Peyer's patch (tissue), 4 donors: ENCODE results near the gene HTR4. TPM values are rescaled to one million over a fixed set of nuclear protein-coding genes. Genes with fewer than 3 reads are reported as not detected.

Source experiments
- DNase-seq, 3 donors: peaks; one replicate each; pipeline ENCODE4 v3.0.0-alpha.2; 2017 to 2019
- H3K27ac ChIP-seq, 4 donors: fragments of 200-600 bp; sonication (generic); one replicate each; pipeline ENCODE4 v1.5.1; 2016 to 2019
- H3K27me3 ChIP-seq, 2 donors: fragments of 200-600 bp; sonication (generic); one replicate each; pipeline ENCODE4 v1.5.1; 2019
- H3K36me3 ChIP-seq, 3 donors: fragments of 200-600 bp; sonication (generic); one replicate each; pipeline ENCODE4 v1.5.1; 2016 to 2019
- H3K4me1 ChIP-seq, 4 donors: fragments of 200-600 bp; sonication (generic); one replicate each; pipeline ENCODE4 v1.5.1; 2016 to 2019
- H3K4me3 ChIP-seq, 4 donors: fragments of 200-600 bp; sonication (generic); 1 replicate in 3 of 4; 2 replicates in 1 of 4; pipeline ENCODE4 v1.5.1; 2016 to 2019; ENCODE audit warnings: mild to moderate bottlenecking in 1 of 4
- H3K9me3 ChIP-seq, 4 donors: fragments of 200-600 bp; sonication (generic); one replicate each; pipeline ENCODE4 v1.5.1; 2016 to 2019; ENCODE audit warnings: mild to moderate bottlenecking in 1 of 4
- POLR2A ChIP-seq, 2 donors: fragments of 450-650 bp; IDR thresholded peaks; one replicate each; pipeline ENCODE4 v1.5.1; 2017; ENCODE audit warnings: antibody characterized with exemption in 2 of 2, mild to moderate bottlenecking in 2 of 2, moderate library complexity in 2 of 2
- total RNA-seq, 4 donors: library from RNA; depleted of rRNA; stranded (reverse); fragments of >200 nt; gene quantifications; one replicate each; pipeline ENCODE4 v1.1.0, GENCODE V29; 2016
- TF ChIP-seq, protein P1 (sequence below), 6 experiments: fragments of 450-650 bp in 4 of 6; fragments of 200-600 bp in 2 of 6; sonication (generic) in 1 of 6; IDR thresholded peaks; one replicate each; pipeline ENCODE4 v1.5.1; 2017 to 2019; ENCODE audit warnings: antibody characterized with exemption in 6 of 6, mild to moderate bottlenecking in 3 of 6, moderate library complexity in 1 of 6

Gene HTR4, protein sequence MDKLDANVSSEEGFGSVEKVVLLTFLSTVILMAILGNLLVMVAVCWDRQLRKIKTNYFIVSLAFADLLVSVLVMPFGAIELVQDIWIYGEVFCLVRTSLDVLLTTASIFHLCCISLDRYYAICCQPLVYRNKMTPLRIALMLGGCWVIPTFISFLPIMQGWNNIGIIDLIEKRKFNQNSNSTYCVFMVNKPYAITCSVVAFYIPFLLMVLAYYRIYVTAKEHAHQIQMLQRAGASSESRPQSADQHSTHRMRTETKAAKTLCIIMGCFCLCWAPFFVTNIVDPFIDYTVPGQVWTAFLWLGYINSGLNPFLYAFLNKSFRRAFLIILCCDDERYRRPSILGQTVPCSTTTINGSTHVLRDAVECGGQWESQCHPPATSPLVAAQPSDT
- 10 to 100 TPM; 21.5 to 46.6 (median 44.1) TPM for total RNA-seq

DNA sequence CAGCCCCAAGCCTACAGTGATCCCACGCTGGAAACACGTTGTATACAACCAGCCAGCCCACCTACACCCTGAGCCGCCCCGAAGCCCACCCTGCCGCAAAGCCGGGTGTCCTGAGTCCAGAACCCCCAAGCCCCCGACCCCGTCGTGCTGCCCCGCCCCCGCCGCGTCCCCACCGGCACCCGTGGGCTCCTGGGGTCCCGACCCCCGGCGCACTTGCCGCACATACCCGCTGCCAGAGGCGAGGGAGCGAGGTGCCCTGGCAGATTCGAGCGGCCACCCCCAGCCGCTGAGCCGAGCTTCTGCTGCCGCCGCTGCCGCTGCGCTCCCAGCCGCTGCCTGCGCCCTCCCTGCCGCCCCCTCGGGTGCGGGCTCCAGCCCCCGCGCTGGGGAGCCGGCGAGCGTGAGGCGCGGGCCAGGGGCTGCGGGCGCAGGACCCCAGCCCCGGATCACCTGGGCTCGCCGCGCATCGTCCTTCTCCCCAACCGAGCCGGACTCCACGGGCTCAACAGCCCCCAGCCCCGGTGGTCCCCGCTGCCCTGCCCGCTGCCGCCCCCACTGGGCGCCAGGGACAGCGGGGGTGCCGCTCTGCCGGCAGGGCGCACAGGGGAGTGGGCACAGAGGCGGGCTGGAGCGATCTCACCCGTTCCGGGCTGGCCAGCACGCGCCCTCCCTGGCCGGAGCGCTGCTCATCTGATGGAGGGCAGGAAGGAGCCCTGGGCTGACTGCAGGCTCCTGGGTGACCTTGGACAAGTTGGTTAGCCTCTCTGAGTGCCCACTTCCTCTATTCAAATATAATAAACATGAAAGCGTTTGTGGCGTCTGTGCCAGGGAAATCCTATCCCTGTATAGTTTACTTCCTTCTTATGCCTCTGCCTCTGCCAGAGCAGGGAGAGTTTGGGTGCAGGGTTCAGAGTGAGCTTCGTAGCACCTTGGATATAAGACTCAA, at the start of gene HTR4:
HTR4 (minus strand) TSS at position 692 of the 946 bp plus-strand sequence. CDS start 17,513 bp downstream, outside the sequence.
- TF ChIP-seq, protein P1, sequence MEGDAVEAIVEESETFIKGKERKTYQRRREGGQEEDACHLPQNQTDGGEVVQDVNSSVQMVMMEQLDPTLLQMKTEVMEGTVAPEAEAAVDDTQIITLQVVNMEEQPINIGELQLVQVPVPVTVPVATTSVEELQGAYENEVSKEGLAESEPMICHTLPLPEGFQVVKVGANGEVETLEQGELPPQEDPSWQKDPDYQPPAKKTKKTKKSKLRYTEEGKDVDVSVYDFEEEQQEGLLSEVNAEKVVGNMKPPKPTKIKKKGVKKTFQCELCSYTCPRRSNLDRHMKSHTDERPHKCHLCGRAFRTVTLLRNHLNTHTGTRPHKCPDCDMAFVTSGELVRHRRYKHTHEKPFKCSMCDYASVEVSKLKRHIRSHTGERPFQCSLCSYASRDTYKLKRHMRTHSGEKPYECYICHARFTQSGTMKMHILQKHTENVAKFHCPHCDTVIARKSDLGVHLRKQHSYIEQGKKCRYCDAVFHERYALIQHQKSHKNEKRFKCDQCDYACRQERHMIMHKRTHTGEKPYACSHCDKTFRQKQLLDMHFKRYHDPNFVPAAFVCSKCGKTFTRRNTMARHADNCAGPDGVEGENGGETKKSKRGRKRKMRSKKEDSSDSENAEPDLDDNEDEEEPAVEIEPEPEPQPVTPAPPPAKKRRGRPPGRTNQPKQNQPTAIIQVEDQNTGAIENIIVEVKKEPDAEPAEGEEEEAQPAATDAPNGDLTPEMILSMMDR (IDR thresholded peaks at IDR 0.05), result no peak
- peak; percentile 35 to 41 for TF ChIP-seq POLR2A (IDR thresholded peaks at IDR 0.05)
- H3K4me1 ChIP-seq, result peaks cover 0 to 3% (median 0%) of the 10 kb centered on the region in 4 donors
- H3K9me3 ChIP-seq, result no peaks in the 10 kb centered on the region
- DNase-seq, result peak in 2 of 3 donors; percentile 61 to 62
- no peaks in the 10 kb centered on the region for H3K27me3 ChIP-seq
- H3K27ac ChIP-seq, result peak within 1 kb of the TSS in 3 of 4 donors; percentile 55 to 78 (median 72)
- H3K36me3 ChIP-seq, result no peaks in the 10 kb centered on the region
- peak within 1 kb of the TSS in 3 of 4 donors; percentile 41 to 79 (median 76) for H3K4me3 ChIP-seq

DNA sequence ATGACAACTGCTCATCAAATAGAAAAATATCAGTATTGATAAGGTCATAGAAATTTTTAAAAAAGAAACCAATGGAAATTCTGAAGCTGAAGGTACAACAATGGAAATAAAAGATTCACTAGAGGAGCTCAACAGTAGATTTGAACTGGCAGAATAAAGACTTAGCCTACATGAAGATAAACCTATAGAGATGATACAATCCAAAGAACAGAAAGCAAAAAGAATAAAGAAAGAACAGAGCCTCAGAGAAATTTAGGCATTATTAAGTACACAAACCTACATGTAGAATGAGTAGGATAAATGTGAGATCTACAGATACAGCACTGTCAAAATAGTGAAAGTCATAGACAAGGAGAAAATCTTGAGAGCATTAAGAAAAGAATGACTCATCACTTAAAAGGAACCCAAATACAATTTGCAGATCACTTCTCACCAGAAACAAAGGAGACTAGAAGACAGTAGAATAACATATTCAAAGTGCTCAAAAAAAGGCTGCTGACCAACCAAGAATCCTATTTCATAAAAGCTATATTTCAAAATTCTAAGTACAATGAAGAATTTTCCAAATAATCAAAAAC, 47.8 kb upstream of the HTR4 start:
- no peak for TF ChIP-seq POLR2A (IDR thresholded peaks at IDR 0.05)
- TF ChIP-seq, protein P1 (IDR thresholded peaks at IDR 0.05), result no peak
- Histone ChIP-seq H3K4me1 (no peaks in the 10 kb centered on the region), H3K4me3 (no peak overlapping the region), H3K9me3 (no peaks in the 10 kb centered on the region), H3K27me3 (no peaks in the 10 kb centered on the region), H3K36me3 (no peaks in the 10 kb centered on the region), H3K27ac (no peak overlapping the region)
- DNase-seq, result no peak

DNA sequence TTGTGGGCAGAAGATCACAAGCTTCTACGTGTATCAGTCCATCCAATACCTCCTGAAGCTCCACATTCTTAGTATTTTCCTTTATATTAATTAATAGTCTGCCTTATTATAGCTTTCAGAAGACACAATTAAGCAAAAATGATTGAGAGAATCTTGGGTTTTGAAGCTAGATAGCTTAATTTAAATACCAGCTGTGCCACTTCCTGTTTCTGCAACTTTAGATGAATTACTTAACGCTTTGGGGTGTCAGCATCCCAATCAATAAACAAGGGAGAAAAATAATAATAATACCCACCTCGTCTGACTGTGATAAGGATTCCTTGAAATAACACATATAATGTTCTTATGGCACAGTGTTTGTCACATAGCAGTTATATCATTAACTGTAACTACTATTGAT, 44.7 kb upstream of the HTR4 start:
- H3K27ac ChIP-seq, result no peak overlapping the region
- no peaks in the 10 kb centered on the region for H3K27me3 ChIP-seq
- TF ChIP-seq, protein P1 (IDR thresholded peaks at IDR 0.05), result no peak
- TF ChIP-seq POLR2A (IDR thresholded peaks at IDR 0.05), result no peak
- no peaks in the 10 kb centered on the region for H3K9me3 ChIP-seq
- no peak overlapping the region for H3K4me3 ChIP-seq
- no peaks in the 10 kb centered on the region for H3K36me3 ChIP-seq
- no peaks in the 10 kb centered on the region for H3K4me1 ChIP-seq
- no peak for DNase-seq

DNA sequence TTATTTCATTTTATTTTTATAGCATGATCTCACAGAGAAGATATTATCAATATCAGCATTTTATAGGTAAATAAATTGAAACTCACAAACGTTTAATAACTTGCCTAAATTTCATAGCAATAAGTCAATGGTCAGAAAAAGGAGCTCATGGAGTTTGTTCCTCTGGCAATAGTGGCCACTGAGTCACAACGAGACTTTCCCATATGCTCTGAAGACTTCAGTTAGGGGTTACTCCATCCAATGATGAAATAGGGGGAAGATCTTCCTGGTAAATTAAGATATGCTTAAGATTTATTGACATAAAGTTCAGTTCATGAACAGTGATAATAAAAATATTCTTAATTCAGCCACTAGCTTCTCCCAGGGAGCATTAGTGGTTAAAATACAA, 43.5 kb upstream of the HTR4 start:
- Histone ChIP-seq H3K4me1 (no peaks in the 10 kb centered on the region), H3K27ac (no peak overlapping the region), H3K27me3 (no peaks in the 10 kb centered on the region), H3K36me3 (no peaks in the 10 kb centered on the region), H3K9me3 (no peaks in the 10 kb centered on the region), H3K4me3 (no peak overlapping the region)
- TF ChIP-seq, protein P1 (IDR thresholded peaks at IDR 0.05), result no peak
- TF ChIP-seq POLR2A (IDR thresholded peaks at IDR 0.05), result no peak
- no peak for DNase-seq

DNA sequence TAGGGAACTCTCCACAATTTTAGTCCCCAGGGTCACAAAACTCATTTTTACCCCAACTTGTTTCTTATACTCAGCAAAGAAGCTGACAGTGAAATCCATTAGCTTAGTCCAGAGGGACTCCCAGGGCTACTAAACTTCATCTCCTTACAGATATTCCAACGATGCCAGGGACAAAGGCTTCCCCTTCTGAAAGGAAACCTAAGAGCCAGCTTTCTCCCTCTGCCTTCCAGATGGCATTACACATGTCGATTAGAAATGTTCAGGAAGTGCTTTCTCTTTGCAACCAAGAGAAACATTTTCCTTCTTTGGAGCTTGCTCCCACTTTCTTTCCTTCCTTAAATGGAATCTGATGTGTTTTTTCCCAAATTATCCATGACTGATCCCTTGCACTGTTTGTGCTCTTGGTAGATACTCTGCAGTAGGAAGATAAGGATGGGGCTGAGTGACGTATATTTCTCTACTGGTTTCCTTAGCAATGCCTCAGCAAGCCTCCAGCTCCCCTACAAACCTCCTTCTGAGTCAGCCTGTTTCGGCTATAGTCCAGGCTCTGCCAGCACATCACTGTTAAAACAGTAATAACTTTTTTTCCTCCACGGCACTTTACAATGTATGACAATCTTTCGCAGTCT, 43.0 kb upstream of the HTR4 start:
- no peaks in the 10 kb centered on the region for H3K27me3 ChIP-seq
- no peak overlapping the region for H3K27ac ChIP-seq
- no peak for DNase-seq
- H3K4me1 ChIP-seq, result no peaks in the 10 kb centered on the region
- no peaks in the 10 kb centered on the region for H3K36me3 ChIP-seq
- H3K9me3 ChIP-seq, result no peaks in the 10 kb centered on the region
- TF ChIP-seq, protein P1 (IDR thresholded peaks at IDR 0.05), result no peak
- TF ChIP-seq POLR2A (IDR thresholded peaks at IDR 0.05), result no peak
- no peak overlapping the region for H3K4me3 ChIP-seq
